ENCODE measurements around the gene RAMP2. TPM values are rescaled to one million over a fixed set of nuclear protein-coding genes. Genes with fewer than 3 reads are reported as not detected.

Gene RAMP2
- total RNA-seq, 1 donor from 2014 or later, result not detected

DNA sequence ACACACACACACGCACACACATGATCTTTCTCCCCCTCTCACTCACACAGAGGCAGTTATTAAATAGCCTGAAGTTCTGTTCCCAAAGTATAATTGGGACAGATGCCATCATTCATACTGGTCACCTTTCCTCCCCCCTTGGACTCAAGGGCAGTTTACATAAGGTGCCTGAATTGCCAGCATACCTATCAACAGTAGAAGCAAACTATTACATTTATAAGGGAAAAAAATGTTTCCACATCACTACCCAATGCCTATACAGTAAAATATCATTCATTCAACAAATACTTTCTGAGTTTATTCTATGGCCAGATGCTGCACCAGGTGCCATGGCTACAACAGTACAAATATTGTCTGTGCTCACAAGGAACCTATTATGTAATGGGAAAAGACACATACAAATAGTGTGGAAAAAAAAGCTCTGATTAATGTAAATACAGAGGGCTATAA lies 43.9 kb downstream of the RAMP2 start:
- Mint-ChIP-seq H3K27ac (no peak overlapping the region), H3K36me3 (ENCODE audit: low read depth) (peaks cover 10% of the 10 kb centered on the region), H3K9me3 (no peaks in the 10 kb centered on the region), H3K4me3 (ENCODE audit: low read depth) (no peak overlapping the region), H3K27me3 (ENCODE audit: low read depth) (peaks cover 12% of the 10 kb centered on the region), H3K4me1 (ENCODE audit: low read depth) (no peaks in the 10 kb centered on the region)
- DNase-seq (ENCODE audit: low spot score), result no peak
- intact Hi-C loops (cut with micrococcal nuclease), result no loop called here

DNA sequence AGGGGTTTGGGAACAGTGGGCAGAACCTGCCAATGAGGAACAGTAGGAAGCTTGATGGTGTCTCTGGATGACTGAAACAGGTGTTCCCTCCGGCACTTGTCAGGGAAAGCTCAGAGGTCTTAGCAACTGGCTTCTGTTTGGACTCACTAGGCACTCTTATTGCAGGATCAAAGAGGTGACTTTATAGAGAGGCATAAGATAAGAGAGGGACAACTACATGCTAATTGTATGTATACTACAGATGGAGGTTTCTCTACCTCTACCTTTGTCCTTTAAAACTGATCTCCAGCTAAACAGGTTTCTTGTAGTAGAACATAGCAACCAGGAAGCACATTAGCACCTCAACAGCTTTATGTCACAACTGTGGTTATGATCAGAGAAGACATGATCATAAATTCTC lies 45.2 kb downstream of the RAMP2 start:
- no peaks in the 10 kb centered on the region for H3K9me3 Mint-ChIP-seq
- intact Hi-C loops (cut with micrococcal nuclease), result no loop called here
- H3K27me3 Mint-ChIP-seq (ENCODE audit: low read depth), result peaks cover 8% of the 10 kb centered on the region
- no peak for DNase-seq (ENCODE audit: low spot score)
- no peak overlapping the region for H3K27ac Mint-ChIP-seq
- H3K4me3 Mint-ChIP-seq (ENCODE audit: low read depth), result no peak overlapping the region
- H3K36me3 Mint-ChIP-seq (ENCODE audit: low read depth), result peaks cover 19% of the 10 kb centered on the region
- H3K4me1 Mint-ChIP-seq (ENCODE audit: low read depth), result no peaks in the 10 kb centered on the region

DNA sequence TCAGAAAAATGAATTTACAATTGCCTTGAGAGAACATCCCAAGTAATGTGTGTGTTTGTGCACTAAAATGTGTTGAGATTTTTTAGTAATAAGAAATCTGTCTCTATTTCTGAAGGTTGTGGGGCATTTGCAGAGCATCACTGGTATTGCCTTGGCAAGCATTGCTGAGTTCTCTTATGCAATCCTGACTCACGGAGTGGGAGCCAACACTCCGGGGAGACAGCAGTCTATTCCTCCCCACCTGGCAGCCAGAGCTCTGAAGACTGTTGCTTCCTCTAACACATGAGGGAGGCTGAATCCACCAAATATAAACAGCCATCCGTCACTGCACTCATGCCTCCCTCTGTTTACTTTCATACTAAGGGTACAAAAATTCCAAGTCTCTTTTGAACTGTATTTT lies 48.2 kb downstream of the RAMP2 start:
- no peak overlapping the region for H3K27ac Mint-ChIP-seq
- intact Hi-C loops (cut with micrococcal nuclease), result no loop called here
- no peaks in the 10 kb centered on the region for H3K4me1 Mint-ChIP-seq (ENCODE audit: low read depth)
- no peak for DNase-seq (ENCODE audit: low spot score)
- no peaks in the 10 kb centered on the region for H3K27me3 Mint-ChIP-seq (ENCODE audit: low read depth)
- H3K9me3 Mint-ChIP-seq, result no peaks in the 10 kb centered on the region
- peaks cover 35% of the 10 kb centered on the region for H3K36me3 Mint-ChIP-seq (ENCODE audit: low read depth)
- no peak overlapping the region for H3K4me3 Mint-ChIP-seq (ENCODE audit: low read depth)

Other genes with a start within 250 kb of the RAMP2 start
- gene NAGLU, start 225.0 kb upstream of the RAMP2 start, total RNA-seq, result 17.4 and 19.9 TPM in 2 replicates
- gene HSD17B1, start 208.3 kb upstream of the RAMP2 start, total RNA-seq, result 0.91 and 1.4 TPM in 2 replicates
- gene COASY, start 199.1 kb upstream of the RAMP2 start, total RNA-seq, result 90.6 and 91.6 TPM in 2 replicates
- gene MLX, start 194.1 kb upstream of the RAMP2 start, total RNA-seq, result 54.8 and 60.0 TPM in 2 replicates
- 23.3 and 26.6 TPM in 2 replicates for gene PSMC3IP, start 183.5 kb upstream of the RAMP2 start, total RNA-seq
- gene RETREG3, start 151.9 kb upstream of the RAMP2 start, total RNA-seq, result 37.7 and 39.0 TPM in 2 replicates
- 85.5 and 94.9 TPM in 2 replicates for gene TUBG1, start 151.5 kb upstream of the RAMP2 start, total RNA-seq
- gene TUBG2, start 101.9 kb upstream of the RAMP2 start, total RNA-seq, result 12.2 and 12.6 TPM in 2 replicates
- 0.57 and 1.0 TPM in 2 replicates for gene PLEKHH3, start 84.2 kb upstream of the RAMP2 start, total RNA-seq
- 0.16 and 0.23 TPM in 2 replicates for gene CCR10, start 79.4 kb upstream of the RAMP2 start, total RNA-seq
- 1.3 and 2.4 TPM in 2 replicates for gene CNTNAP1, start 78.7 kb upstream of the RAMP2 start, total RNA-seq
- gene EZH1, start 16.2 kb upstream of the RAMP2 start, total RNA-seq, result 36.1 and 37.1 TPM in 2 replicates
- 88.8 and 90.4 TPM in 2 replicates for gene VPS25, start 12.2 kb downstream of the RAMP2 start, total RNA-seq
- gene WNK4, start 19.4 kb downstream of the RAMP2 start, total RNA-seq, result 0.16 and 0.28 TPM in 2 replicates
- gene COA3, start 37.5 kb downstream of the RAMP2 start, total RNA-seq, result 51.2 and 51.7 TPM in 2 replicates
- gene CNTD1, start 37.6 kb downstream of the RAMP2 start, total RNA-seq, result 0.09 TPM in 1 of 2 replicates, not detected in the other
- 97.2 and 104 TPM in 2 replicates for gene BECN1, start 63.1 kb downstream of the RAMP2 start, total RNA-seq
- 172 TPM in 2 replicates for gene PSME3, start 72.2 kb downstream of the RAMP2 start, total RNA-seq
- gene AOC2, start 83.4 kb downstream of the RAMP2 start, total RNA-seq, result 3.2 TPM in 2 replicates
- gene AOC3, start 90.0 kb downstream of the RAMP2 start, total RNA-seq, result 1.6 and 2.4 TPM in 2 replicates
- not detected in 2 replicates for gene G6PC1, start 139.6 kb downstream of the RAMP2 start, total RNA-seq
- 62.3 and 75.3 TPM in 2 replicates for gene AARSD1, start 203.2 kb downstream of the RAMP2 start, total RNA-seq
- 1.9 and 2.1 TPM in 2 replicates for gene PTGES3L, start 218.9 kb downstream of the RAMP2 start, total RNA-seq
- gene RUNDC1, start 219.3 kb downstream of the RAMP2 start, total RNA-seq, result 18.7 and 19.9 TPM in 2 replicates
- 1,137 and 1,172 TPM in 2 replicates for gene RPL27, start 237.2 kb downstream of the RAMP2 start, total RNA-seq
- gene IFI35, start 245.6 kb downstream of the RAMP2 start, total RNA-seq, result 49.1 and 51.2 TPM in 2 replicates

Data from activated T-helper 2 cell treated with anti-CD3 and anti-CD28 coated beads, Interferon-gamma antibody, Interleukin-2, Interleukin-4, amounts not matched to agents 10 μg/mL and 5 μg/mL and 100 μg/mL, durations not matched to agents 14 hours and 24 hours and 36 hours (primary cell).